GM19395 (cell line): ENCODE measurements around the gene MYL11.

Experiments used
- ATAC-seq: cut with Tn5 transposase; IDR thresholded peaks from one replicate; pipeline ENCODE4 v1.9.1; 2021; ENCODE audit warnings: mild to moderate bottlenecking, moderate library complexity; ENCODE audit not compliant: unreplicated experiment

MYL11 gene

GRCh38 chr16:30369938-30370455, 4.6 kb upstream of the MYL11 start:
- peak; percentile 1 for ATAC-seq

GRCh38 chr16:30370456-30371247, 4.0 kb upstream of the MYL11 start, which contains the start of gene TBC1D10B:
TSS of gene TBC1D10B (minus strand) at chr16:30370494. CDS start at chr16:30370183, 311 bp downstream.
- ATAC-seq = peak; percentile 86

- ATAC-seq = no peak
These were observed 3.3 kb upstream of the MYL11 start for GRCh38 chr16:30371248-30371816.

GRCh38 chr16:30372038-30372712, 2.4 kb upstream of the MYL11 start:
- no peak for ATAC-seq

- no peak for ATAC-seq
These were observed 1.9 kb upstream of the MYL11 start for GRCh38 chr16:30372725-30373124.

- no peak for ATAC-seq
These were observed 1.3 kb downstream of the MYL11 start for GRCh38 chr16:30375864-30376263.

GRCh38 chr16:30376461-30376902, 1.9 kb downstream of the MYL11 start:
- no peak for ATAC-seq

GRCh38 chr16:30377050-30377811, 2.6 kb downstream of the MYL11 start:
- no peak for ATAC-seq

GRCh38 chr16:30377812-30378235, 3.2 kb downstream of the MYL11 start:
- ATAC-seq = peak; percentile 48

- peak; percentile 83 for ATAC-seq
These were observed 3.9 kb downstream of the MYL11 start for GRCh38 chr16:30378236-30379157.

- no peak for ATAC-seq
These were observed 4.7 kb downstream of the MYL11 start for GRCh38 chr16:30379158-30379783.

- no peak for ATAC-seq
These were observed 5.6 kb downstream of the MYL11 start for GRCh38 chr16:30380072-30380802.

GRCh38 chr16:30380803-30381208, 6.2 kb downstream of the MYL11 start:
- no peak for ATAC-seq

GRCh38 chr16:30381291-30382041, 6.9 kb downstream of the MYL11 start:
- ATAC-seq = no peak

- no peak for ATAC-seq
These were observed 7.7 kb downstream of the MYL11 start, which contains the start of gene SEPTIN1 for GRCh38 chr16:30382111-30382881. TSS of gene SEPTIN1 (minus strand) at chr16:30382561. CDS start at chr16:30382542, 19 bp downstream.

GRCh38 chr16:30383521-30383920, 8.9 kb downstream of the MYL11 start:
- ATAC-seq = no peak

- ATAC-seq = no peak
These were observed 20.1 kb downstream of the MYL11 start for GRCh38 chr16:30394592-30395154.
